Right kidney (tissue), 1 donor: ENCODE data around the gene AQP2.

Experiments used
- DNase-seq: peaks from one replicate; pipeline ENCODE4 v3.0.0-alpha.2; 2016

Gene AQP2

GRCh38 chr12:49968471-49968870 lies 17.9 kb downstream of the AQP2 start:
- DNase-seq: no peak

- DNase-seq: no peak
Measured at GRCh38 chr12:49969027-49969426, 18.5 kb downstream of the AQP2 start.

GRCh38 chr12:49969651-49970429 lies 19.3 kb downstream of the AQP2 start:
- no peak for DNase-seq

DNA sequence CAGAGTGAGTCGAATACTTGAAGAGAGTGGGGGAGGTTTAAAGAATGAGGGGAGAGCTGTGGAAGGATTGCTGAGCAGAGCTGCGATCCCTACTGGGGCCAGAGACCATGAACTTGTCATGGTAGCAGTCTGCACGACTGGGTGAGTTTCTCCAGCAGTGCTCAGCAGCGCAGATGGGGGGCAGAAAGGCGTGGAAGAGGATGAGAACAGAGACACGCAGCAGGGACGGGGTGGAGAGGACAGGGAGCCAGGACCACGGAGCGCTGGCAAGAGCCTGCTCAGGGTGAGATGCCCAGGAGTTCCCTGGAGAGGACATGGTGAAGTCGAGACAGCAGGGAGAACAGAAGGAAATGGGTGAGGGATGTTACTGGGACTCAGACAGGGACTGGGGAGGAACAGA lies 20.1 kb downstream of the AQP2 start:
- no peak for DNase-seq

- no peak for DNase-seq
Measured at GRCh38 chr12:49971141-49971540, 20.6 kb downstream of the AQP2 start.

GRCh38 chr12:49972129-49972528 lies 21.6 kb downstream of the AQP2 start:
- no peak for DNase-seq

- DNase-seq: peak; percentile 39
Measured at GRCh38 chr12:49972641-49973360, 22.3 kb downstream of the AQP2 start, which contains the start of gene AQP6. Gene AQP6 (plus strand): TSS chr12:49972947. CDS start chr12:49973174, 227 bp downstream.

DNA sequence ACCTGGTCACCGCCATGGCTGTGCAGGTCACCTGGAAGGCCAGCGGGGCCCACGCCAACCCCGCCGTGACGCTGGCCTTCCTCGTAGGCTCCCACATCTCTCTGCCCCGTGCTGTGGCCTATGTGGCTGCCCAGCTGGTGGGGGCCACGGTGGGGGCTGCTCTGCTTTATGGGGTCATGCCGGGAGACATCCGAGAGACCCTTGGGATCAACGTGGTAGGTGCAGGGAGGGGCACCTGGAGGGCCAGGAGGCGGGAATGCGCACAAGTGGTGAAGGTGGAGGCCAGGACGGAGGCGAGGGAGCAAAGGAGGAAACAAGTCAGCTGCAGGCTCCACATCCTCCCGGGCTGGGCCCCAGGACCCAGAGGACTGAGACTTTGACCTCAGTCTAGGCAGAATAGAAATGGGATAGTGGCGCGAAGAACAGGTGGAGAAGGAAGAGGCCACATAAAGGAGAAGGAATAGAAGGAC lies 22.9 kb downstream of the AQP2 start:
- DNase-seq: no peak

- DNase-seq: peak; percentile 42
Measured at GRCh38 chr12:49974231-49974675, 23.7 kb downstream of the AQP2 start.

DNA sequence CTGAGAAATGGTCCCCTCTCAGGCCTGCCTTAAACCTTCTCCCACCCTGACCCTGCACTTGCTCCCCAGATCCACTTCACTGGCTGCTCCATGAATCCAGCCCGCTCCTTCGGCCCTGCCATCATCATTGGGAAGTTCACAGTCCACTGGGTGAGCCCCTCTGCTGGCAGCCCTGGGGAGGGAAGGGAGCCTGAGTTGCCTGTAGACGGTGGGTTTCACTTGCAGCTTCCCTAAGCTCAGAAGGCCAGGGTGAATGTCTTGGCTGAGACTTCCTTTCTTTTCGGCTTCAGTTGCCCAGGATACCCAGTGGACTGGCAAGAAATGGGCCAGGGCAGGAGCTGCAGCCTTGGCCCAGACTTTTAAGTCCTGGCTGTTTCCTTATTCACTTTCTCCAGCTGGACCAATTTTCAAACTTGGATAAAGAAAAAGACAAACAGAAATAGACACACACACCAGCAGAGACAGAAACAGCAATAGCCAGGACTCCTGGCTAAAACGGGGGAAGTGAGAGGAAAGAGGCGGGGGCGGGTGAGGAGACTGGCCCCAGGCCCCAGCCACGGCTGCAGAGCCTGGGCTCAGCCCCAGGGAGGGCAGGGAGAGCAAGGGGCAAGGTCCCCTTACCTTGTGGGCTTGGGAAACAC lies 24.3 kb downstream of the AQP2 start:
- DNase-seq: peak; percentile 28

- DNase-seq: peak; percentile 26
Measured at GRCh38 chr12:49975318-49975761, 24.8 kb downstream of the AQP2 start.

DNA sequence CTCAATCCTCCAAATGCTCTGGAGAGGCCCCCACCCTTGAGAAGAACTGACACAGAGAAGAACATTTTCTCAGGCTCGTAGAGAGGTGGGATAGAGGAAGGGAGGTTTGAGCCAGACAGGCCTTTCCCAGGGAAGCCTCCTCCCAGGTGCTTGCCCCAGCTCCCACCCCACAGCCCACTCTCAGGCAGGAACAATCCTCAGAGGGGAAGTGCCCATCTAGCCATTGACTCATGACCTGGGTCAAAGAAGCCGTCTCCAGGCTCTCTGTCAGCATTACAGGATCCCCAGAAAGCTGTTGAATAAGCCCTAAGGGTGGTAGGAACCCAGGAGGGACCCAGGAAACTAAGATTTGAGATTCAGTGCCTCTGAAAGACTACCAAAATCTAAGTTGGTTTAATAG lies 26.0 kb downstream of the AQP2 start:
- no peak for DNase-seq

- DNase-seq: no peak
Measured at GRCh38 chr12:49978125-49978524, 27.6 kb downstream of the AQP2 start.

DNA sequence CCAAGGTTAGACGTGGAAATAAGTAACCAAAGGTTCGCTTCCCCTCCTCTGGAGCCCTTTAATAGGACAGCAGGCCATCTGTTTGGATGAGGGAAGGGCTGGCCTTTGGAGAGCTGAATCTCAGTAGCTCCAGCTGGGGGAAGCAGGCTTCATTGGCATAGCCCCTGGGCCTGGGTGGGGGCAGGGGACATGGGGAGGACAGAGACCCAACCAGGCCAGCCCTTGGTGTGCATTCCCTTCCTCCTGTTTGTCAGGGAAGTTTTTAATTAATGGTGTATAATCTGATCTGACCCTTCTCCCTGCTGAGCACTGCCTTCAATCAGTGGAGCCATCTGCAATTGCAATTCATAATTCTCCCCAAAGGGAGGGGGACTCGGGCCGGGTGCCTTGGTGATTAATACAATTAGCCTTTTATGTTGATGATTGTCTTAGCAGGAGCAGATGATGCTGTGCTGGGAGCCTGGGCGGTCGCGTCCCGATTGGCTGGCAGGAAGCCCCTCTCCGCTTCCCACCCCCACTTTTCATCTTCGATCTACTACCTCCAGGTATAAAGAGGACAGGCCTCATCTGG lies 28.6 kb downstream of the AQP2 start:
- DNase-seq: peak; percentile 9

DNA sequence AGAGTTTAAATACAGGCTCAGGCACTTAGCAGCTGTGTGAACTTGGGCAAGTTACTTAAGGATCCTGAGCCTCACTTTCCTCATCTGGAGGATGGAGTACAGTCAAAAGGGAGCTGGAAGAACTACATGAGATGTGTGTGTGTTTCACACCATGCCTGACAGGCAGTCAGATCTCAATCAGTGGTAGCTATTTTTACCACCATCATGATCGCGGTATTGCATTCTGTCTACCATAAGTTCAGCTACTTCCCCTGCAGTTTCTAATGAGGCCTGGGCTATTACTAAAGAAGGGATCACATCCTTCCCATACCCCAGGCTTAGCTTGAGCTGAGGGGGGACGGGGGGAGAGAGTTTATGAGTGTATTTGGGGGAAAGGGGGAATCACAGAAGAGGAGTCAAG lies 29.3 kb downstream of the AQP2 start:
- no peak for DNase-seq

GRCh38 chr12:49980501-49981349 lies 30.2 kb downstream of the AQP2 start:
- peak; percentile 31 for DNase-seq

DNA sequence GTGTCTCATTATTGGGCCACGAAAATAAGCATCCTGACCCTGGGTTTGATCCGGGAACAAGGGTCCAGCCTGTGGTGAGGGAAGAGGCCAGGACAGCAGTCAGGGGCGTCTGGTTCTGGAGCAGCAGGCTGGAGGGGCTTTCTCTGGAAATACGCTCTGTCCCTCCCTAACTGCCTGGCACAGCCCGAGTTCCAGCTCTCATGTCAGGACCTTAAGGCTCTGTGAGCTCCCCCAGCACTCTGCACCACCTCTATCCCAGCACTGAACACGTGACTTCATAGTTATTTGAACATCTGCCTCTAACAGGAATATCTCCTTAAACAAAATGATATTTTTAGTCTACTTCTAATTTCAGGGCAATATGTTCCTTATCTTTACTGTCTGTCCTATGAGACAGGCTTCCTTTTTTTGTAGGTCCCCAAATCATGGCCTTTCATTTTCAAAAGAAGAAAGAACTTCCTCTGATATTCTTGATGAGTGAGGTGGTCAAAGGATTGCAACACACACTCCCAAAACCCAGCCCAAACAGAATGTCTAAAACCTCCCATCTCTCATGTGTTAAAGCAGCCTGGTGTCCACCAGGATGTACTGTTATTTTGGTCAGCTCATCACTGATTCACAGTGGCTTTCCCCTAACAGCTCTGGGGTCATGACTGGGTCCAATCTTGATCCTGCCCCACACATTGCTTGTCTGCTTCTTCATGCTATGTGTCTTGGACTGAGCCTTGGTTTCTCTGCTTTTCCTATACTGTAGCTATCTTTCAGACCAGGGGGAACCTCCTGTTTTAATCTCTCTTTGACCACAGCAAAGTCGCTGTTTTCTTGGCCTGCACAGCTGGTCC lies 31.9 kb downstream of the AQP2 start:
- DNase-seq: no peak

DNA sequence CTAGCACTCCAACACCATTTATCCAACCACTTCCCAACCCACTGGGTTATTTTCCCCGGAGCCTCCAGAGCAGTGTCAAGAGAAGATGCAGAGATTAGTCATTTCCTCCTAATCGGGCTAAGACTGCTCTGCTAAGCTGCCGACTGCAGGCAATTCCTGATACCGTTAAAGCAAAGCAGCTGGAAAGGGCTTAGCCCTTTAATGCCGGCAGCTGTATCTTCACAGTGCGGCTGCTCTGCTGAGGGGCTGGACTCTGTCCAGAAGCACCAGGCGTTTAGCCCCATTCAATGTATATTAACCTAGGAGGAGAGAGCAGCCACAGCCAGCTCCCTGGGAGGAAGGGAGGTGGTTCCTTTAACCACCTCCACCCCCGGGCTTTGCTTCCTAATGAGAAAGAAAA lies 33.4 kb downstream of the AQP2 start:
- DNase-seq: no peak

- DNase-seq: peak; percentile 29
Measured at GRCh38 chr12:49984476-49985359, 34.2 kb downstream of the AQP2 start.

DNA sequence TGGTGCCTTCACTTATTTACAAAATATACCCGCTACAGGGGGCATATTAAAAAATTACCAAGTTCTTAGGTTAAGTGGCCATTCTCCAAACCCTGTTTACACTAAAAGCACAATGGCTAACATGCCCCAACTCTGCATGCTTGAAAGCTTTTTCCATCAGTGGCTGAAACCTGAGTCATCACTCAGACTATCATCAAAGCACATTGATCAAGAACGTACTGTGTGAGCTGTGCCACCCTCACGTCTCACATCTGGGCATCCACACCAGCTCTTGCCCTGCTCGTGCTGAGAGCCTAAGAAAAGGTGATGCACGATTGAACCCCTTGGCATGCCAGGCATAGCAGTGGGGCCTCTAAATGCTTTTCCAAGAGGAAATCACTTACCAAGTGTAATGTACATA lies 35.4 kb downstream of the AQP2 start:
- DNase-seq: no peak
